ENCODE measurements around the gene EIF1B. TPM values are rescaled to one million over a fixed set of nuclear protein-coding genes. Genes with fewer than 3 reads are reported as not detected.
A peak's percentile ranks its signal among the peaks of the same experiment; 100 is the strongest.

Gene EIF1B
- total RNA-seq, 2 experiments from 2014 or later = 47.0 to 49.2 TPM

GRCh38 chr3:40310705-40311104, 1.2 kb downstream of the EIF1B start:
- DNase-seq = peak; percentile 18
- Mint-ChIP-seq H3K36me3 (ENCODE audit: low read depth) (peaks cover 20% of the 10 kb centered on the region), H3K9me3 (no peaks in the 10 kb centered on the region), H3K27ac (peak overlapping the region; percentile 98), H3K4me1 (ENCODE audit: low read depth) (peaks cover 24% of the 10 kb centered on the region), H3K27me3 (ENCODE audit: low read depth) (no peaks in the 10 kb centered on the region), H3K4me3 (peak overlapping the region; percentile 99)
- CTCF ChIA-PET = interaction anchor here (0.6 to 8.1 kb wide), 5 partner anchors 23 to 894 kb away, joined by 3 to 59 read pairs (median 4); no protein-coding TSS in a partner anchor
- intact Hi-C loops (cut with micrococcal nuclease) = loop anchor here (5.0 kb wide), 1 partner anchor 892 kb away; no protein-coding TSS in a partner anchor

- Mint-ChIP-seq H3K27ac (peak overlapping the region; percentile 36), H3K36me3 (ENCODE audit: low read depth) (peaks cover 20% of the 10 kb centered on the region), H3K9me3 (no peaks in the 10 kb centered on the region), H3K4me3 (no peak overlapping the region), H3K27me3 (ENCODE audit: low read depth) (no peaks in the 10 kb centered on the region), H3K4me1 (ENCODE audit: low read depth) (peaks cover 24% of the 10 kb centered on the region)
- CTCF ChIA-PET = interaction anchor here (0.7 to 8.1 kb wide), 3 partner anchors 10 to 133 kb away, joined by 3 to 59 read pairs (median 6); no protein-coding TSS in a partner anchor
- DNase-seq = no peak
- intact Hi-C loops (cut with micrococcal nuclease) = loop anchor here (5.0 kb wide), 1 partner anchor 890 kb away; no protein-coding TSS in a partner anchor
These were observed 3.2 kb downstream of the EIF1B start for GRCh38 chr3:40312661-40313226.

GRCh38 chr3:40313975-40314860, 4.7 kb downstream of the EIF1B start:
- H3K27me3 Mint-ChIP-seq (ENCODE audit: low read depth) = no peaks in the 10 kb centered on the region
- CTCF ChIA-PET = interaction anchor here (1.4 to 8.1 kb wide), 5 partner anchors 12 to 134 kb away, joined by 5 to 133 read pairs (median 28); no protein-coding TSS in a partner anchor
- H3K36me3 Mint-ChIP-seq (ENCODE audit: low read depth) = peaks cover 20% of the 10 kb centered on the region
- peak overlapping the region; percentile 5 for H3K27ac Mint-ChIP-seq
- no peak overlapping the region for H3K4me3 Mint-ChIP-seq
- H3K4me1 Mint-ChIP-seq (ENCODE audit: low read depth) = peaks cover 19% of the 10 kb centered on the region
- no peak for DNase-seq
- H3K9me3 Mint-ChIP-seq = no peaks in the 10 kb centered on the region
- intact Hi-C loops (cut with micrococcal nuclease) = loop anchor here (5.0 kb wide), 1 partner anchor 888 kb away; no protein-coding TSS in a partner anchor

- H3K4me1 Mint-ChIP-seq (ENCODE audit: low read depth) = peaks cover 7% of the 10 kb centered on the region
- intact Hi-C loops (cut with micrococcal nuclease) = loop anchor here (1.0 to 2.0 kb wide), 3 partner anchors 125 to 610 kb away; no protein-coding TSS in a partner anchor
These were observed 7.8 kb downstream of the EIF1B start for GRCh38 chr3:40317061-40317855.

GRCh38 chr3:40321818-40322217, 12.3 kb downstream of the EIF1B start:
- intact Hi-C loops (cut with micrococcal nuclease) = no loop called here
- no peaks in the 10 kb centered on the region for H3K9me3 Mint-ChIP-seq
- CTCF ChIA-PET = interaction anchor here (0.8 kb wide), 1 partner anchor 154 kb away, joined by 3 read pairs; no protein-coding TSS in a partner anchor
- no peaks in the 10 kb centered on the region for H3K4me1 Mint-ChIP-seq (ENCODE audit: low read depth)
- no peaks in the 10 kb centered on the region for H3K36me3 Mint-ChIP-seq (ENCODE audit: low read depth)
- no peaks in the 10 kb centered on the region for H3K27me3 Mint-ChIP-seq (ENCODE audit: low read depth)
- no peak for DNase-seq
- no peak overlapping the region for H3K4me3 Mint-ChIP-seq
- H3K27ac Mint-ChIP-seq = no peak overlapping the region

More at GRCh38 chr3:40317061-40317855, 7.8 kb downstream of the EIF1B start:
- Mint-ChIP-seq H3K36me3 (ENCODE audit: low read depth) (peaks cover 8% of the 10 kb centered on the region), H3K9me3 (no peaks in the 10 kb centered on the region), H3K27ac (no peak overlapping the region), H3K4me3 (no peak overlapping the region), H3K27me3 (ENCODE audit: low read depth) (no peaks in the 10 kb centered on the region)
- DNase-seq = peak; percentile 55
- CTCF ChIA-PET = interaction anchor here (0.6 to 5.2 kb wide), 19 partner anchors 9 to 1618 kb away, joined by 3 to 133 read pairs (median 4); partner anchors contain the start of gene ZNF620

- H3K27me3 Mint-ChIP-seq (ENCODE audit: low read depth) = no peaks in the 10 kb centered on the region
- intact Hi-C loops (cut with micrococcal nuclease) = no loop called here
These were observed 14.4 kb downstream of the EIF1B start for GRCh38 chr3:40323946-40324345.

GRCh38 chr3:40324621-40325020, 15.1 kb downstream of the EIF1B start:
- Mint-ChIP-seq H3K9me3 (no peaks in the 10 kb centered on the region), H3K27me3 (ENCODE audit: low read depth) (no peaks in the 10 kb centered on the region)

More at GRCh38 chr3:40323946-40324345, 14.4 kb downstream of the EIF1B start:
- Mint-ChIP-seq H3K27ac (no peak overlapping the region), H3K9me3 (no peaks in the 10 kb centered on the region), H3K4me1 (ENCODE audit: low read depth) (peaks cover 3% of the 10 kb centered on the region), H3K36me3 (ENCODE audit: low read depth) (no peaks in the 10 kb centered on the region), H3K4me3 (no peak overlapping the region)
- DNase-seq = no peak
- CTCF ChIA-PET = interaction anchor here (0.5 to 1.4 kb wide), 2 partner anchors 15 to 253 kb away, joined by 3 to 4 read pairs; no protein-coding TSS in a partner anchor

GRCh38 chr3:40325465-40325864, 16.0 kb downstream of the EIF1B start:
- Mint-ChIP-seq H3K9me3 (no peaks in the 10 kb centered on the region), H3K4me3 (no peak overlapping the region), H3K27ac (no peak overlapping the region), H3K36me3 (ENCODE audit: low read depth) (no peaks in the 10 kb centered on the region), H3K4me1 (ENCODE audit: low read depth) (peaks cover 3% of the 10 kb centered on the region), H3K27me3 (ENCODE audit: low read depth) (no peaks in the 10 kb centered on the region)
- CTCF ChIA-PET = interaction anchor here (1.3 kb wide), 1 partner anchor 8 kb away, joined by 6 read pairs; no protein-coding TSS in a partner anchor
- no peak for DNase-seq
- intact Hi-C loops (cut with micrococcal nuclease) = no loop called here

More at GRCh38 chr3:40324621-40325020, 15.1 kb downstream of the EIF1B start:
- Mint-ChIP-seq H3K27ac (no peak overlapping the region), H3K4me3 (no peak overlapping the region), H3K36me3 (ENCODE audit: low read depth) (no peaks in the 10 kb centered on the region), H3K4me1 (ENCODE audit: low read depth) (peaks cover 3% of the 10 kb centered on the region)
- intact Hi-C loops (cut with micrococcal nuclease) = no loop called here
- no peak for DNase-seq
- CTCF ChIA-PET = interaction anchor here (1.4 kb wide), 1 partner anchor 16 kb away, joined by 4 read pairs; no protein-coding TSS in a partner anchor

GRCh38 chr3:40328374-40328773, 18.9 kb downstream of the EIF1B start:
- no peak for DNase-seq
- Mint-ChIP-seq H3K27ac (no peak overlapping the region), H3K4me3 (no peak overlapping the region), H3K36me3 (ENCODE audit: low read depth) (no peaks in the 10 kb centered on the region), H3K4me1 (ENCODE audit: low read depth) (peaks cover 3% of the 10 kb centered on the region), H3K9me3 (no peaks in the 10 kb centered on the region), H3K27me3 (ENCODE audit: low read depth) (no peaks in the 10 kb centered on the region)
- CTCF ChIA-PET = interaction anchor here (0.6 to 1.4 kb wide), 9 partner anchors 8 to 1554 kb away, joined by 3 to 5 read pairs (median 3); partner anchors contain the start of gene ZNF620
- intact Hi-C loops (cut with micrococcal nuclease) = no loop called here

- no peaks in the 10 kb centered on the region for H3K9me3 Mint-ChIP-seq
- H3K27me3 Mint-ChIP-seq (ENCODE audit: low read depth) = no peaks in the 10 kb centered on the region
- CTCF ChIA-PET = interaction anchor here (0.9 to 1.4 kb wide), 5 partner anchors 12 to 655 kb away, joined by 3 to 5 read pairs (median 3); partner anchors contain the start of gene ZNF620
- H3K4me3 Mint-ChIP-seq = no peak overlapping the region
- peaks cover 3% of the 10 kb centered on the region for H3K4me1 Mint-ChIP-seq (ENCODE audit: low read depth)
- intact Hi-C loops (cut with micrococcal nuclease) = no loop called here
- no peaks in the 10 kb centered on the region for H3K36me3 Mint-ChIP-seq (ENCODE audit: low read depth)
- H3K27ac Mint-ChIP-seq = no peak overlapping the region
- no peak for DNase-seq
These were observed 19.6 kb downstream of the EIF1B start for GRCh38 chr3:40329071-40329470.

- CTCF ChIA-PET = no interaction called here
- no peak overlapping the region for H3K27ac Mint-ChIP-seq
- no peaks in the 10 kb centered on the region for H3K36me3 Mint-ChIP-seq (ENCODE audit: low read depth)
- H3K27me3 Mint-ChIP-seq (ENCODE audit: low read depth) = no peaks in the 10 kb centered on the region
- H3K9me3 Mint-ChIP-seq = no peaks in the 10 kb centered on the region
- no peak overlapping the region for H3K4me3 Mint-ChIP-seq
- DNase-seq = no peak
- H3K4me1 Mint-ChIP-seq (ENCODE audit: low read depth) = peaks cover 10% of the 10 kb centered on the region
- intact Hi-C loops (cut with micrococcal nuclease) = loop anchor here (10.0 kb wide), 2 partner anchors 642 to 1762 kb away; partner anchors contain the start of gene TRAK1
These were observed 23.2 kb downstream of the EIF1B start for GRCh38 chr3:40332684-40333083.
